ENCODE data around the gene SBNO1. TPM values are rescaled to one million over a fixed set of nuclear protein-coding genes. Genes with fewer than 3 reads are reported as not detected.
"Not testable (repeated sequence)": the region's sequence is repeated elsewhere in the genome, so short reads cannot be mapped to it uniquely, and the experiment has no call there.

Gene SBNO1
- total and polyA plus RNA-seq, 7 donors, result 3.0 to 23.4 (median 20.2) TPM

GRCh38 chr12:123253641-123254459 is 110.8 kb downstream of the SBNO1 start:
- no peaks in the 10 kb centered on the region for H3K9me3 ChIP-seq
- TF ChIP-seq EP300 (IDR thresholded peaks at IDR 0.05) (no peak), POLR2AphosphoS5 (IDR thresholded peaks at IDR 0.05) (no peak), CTCF (IDR thresholded peaks at IDR 0.05) (no peak), POLR2A (IDR thresholded peaks at IDR 0.05) (no peak)
- peaks cover 0 to 43% (median 25%) of the 10 kb centered on the region in 4 donors for H3K4me1 ChIP-seq
- peak overlapping the region in 3 of 4 donors; percentile 15 to 51 (median 42) for H3K27ac ChIP-seq
- no peak for DNase-seq
- no peaks in the 10 kb centered on the region for H3K27me3 ChIP-seq
- 89 to 92% methylated on average over 24 of the region's 24 CpGs for WGBS, 2 donors
- H3K36me3 ChIP-seq, result peaks cover 7 to 53% (median 30%) of the 10 kb centered on the region in 4 donors
- no peak overlapping the region for H3K4me3 ChIP-seq
- intact Hi-C loops (cut with DNase I), result no loop called here

- H3K4me1 ChIP-seq, result peaks cover 0 to 48% (median 25%) of the 10 kb centered on the region in 4 donors
- DNase-seq; intact Hi-C loops (cut with DNase I); H3K27ac ChIP-seq; H3K4me3 ChIP-seq; H3K27me3 ChIP-seq; H3K9me3 ChIP-seq: not testable (repeated sequence)
- WGBS, 2 donors, result 62 to 75% methylated on average over 9 of the region's 9 CpGs
- peaks cover 7 to 38% (median 19%) of the 10 kb centered on the region in 4 donors for H3K36me3 ChIP-seq
Observed at GRCh38 chr12:123252365-123252764, 112.3 kb downstream of the SBNO1 start.

- H3K4me1 ChIP-seq, result peaks cover 0 to 48% (median 25%) of the 10 kb centered on the region in 4 donors
- no peak for TF ChIP-seq EP300 (IDR thresholded peaks at IDR 0.05)
- TF ChIP-seq POLR2AphosphoS5 (IDR thresholded peaks at IDR 0.05), result no peak
- TF ChIP-seq POLR2A (IDR thresholded peaks at IDR 0.05), result no peak
- TF ChIP-seq CTCF (IDR thresholded peaks at IDR 0.05), result no peak
- peaks cover 5 to 30% (median 13%) of the 10 kb centered on the region in 4 donors for H3K36me3 ChIP-seq
- no peak for DNase-seq
- no peak overlapping the region for H3K27ac ChIP-seq
- no peaks in the 10 kb centered on the region for H3K27me3 ChIP-seq
- H3K4me3 ChIP-seq, result no peak overlapping the region
- H3K9me3 ChIP-seq, result no peaks in the 10 kb centered on the region
- intact Hi-C loops (cut with DNase I), result no loop called here
- 51 to 90% methylated on average over 8 of the region's 8 CpGs for whole genome bisulfite sequencing, 2 donors
Observed at GRCh38 chr12:123251403-123252076, 113.1 kb downstream of the SBNO1 start.

GRCh38 chr12:123250471-123251383 is 113.9 kb downstream of the SBNO1 start:
- Histone ChIP-seq H3K9me3 (no peaks in the 10 kb centered on the region), H3K36me3 (peaks cover 3 to 22% (median 13%) of the 10 kb centered on the region in 4 donors), H3K27me3 (no peaks in the 10 kb centered on the region), H3K4me3 (no peak overlapping the region), H3K27ac (no peak overlapping the region), H3K4me1 (peaks cover 0 to 48% (median 25%) of the 10 kb centered on the region in 4 donors)
- no peak for TF ChIP-seq EP300 (IDR thresholded peaks at IDR 0.05)
- TF ChIP-seq POLR2AphosphoS5 (IDR thresholded peaks at IDR 0.05), result no peak
- TF ChIP-seq POLR2A (IDR thresholded peaks at IDR 0.05), result no peak
- TF ChIP-seq CTCF (IDR thresholded peaks at IDR 0.05), result no peak
- WGBS, 2 donors, result 22 to 68% methylated on average over 13 of the region's 13 CpGs
- intact Hi-C loops (cut with DNase I), result no loop called here
- DNase-seq, result no peak

GRCh38 chr12:123248996-123249741 is 115.5 kb downstream of the SBNO1 start:
- intact Hi-C loops (cut with DNase I), result not testable (repeated sequence)
- peaks cover 0 to 38% (median 21%) of the 10 kb centered on the region in 4 donors for H3K4me1 ChIP-seq

GRCh38 chr12:123248129-123248528 is 116.5 kb downstream of the SBNO1 start:
- H3K4me3 ChIP-seq; H3K36me3 ChIP-seq; intact Hi-C loops (cut with DNase I); H3K9me3 ChIP-seq; H3K27me3 ChIP-seq; H3K27ac ChIP-seq; DNase-seq: not testable (repeated sequence)
- WGBS, 2 donors, result 96 to 97% methylated on average over 2 of the region's 2 CpGs
- peaks cover 0 to 29% (median 16%) of the 10 kb centered on the region in 4 donors for H3K4me1 ChIP-seq

More at GRCh38 chr12:123248996-123249741, 115.5 kb downstream of the SBNO1 start:
- not testable (repeated sequence) for H3K36me3 ChIP-seq, H3K4me3 ChIP-seq, DNase-seq, H3K27me3 ChIP-seq, H3K9me3 ChIP-seq, H3K27ac ChIP-seq
- 97 to 98% methylated on average over 26 of the region's 26 CpGs for WGBS, 2 donors

Measured in sigmoid colon (tissue), 7 donors.